Activated T-cell treated with anti-CD3 and anti-CD28 coated beads, Interleukin-2, amount 50 U/mL, for 72 hours (primary cell): ENCODE data around the gene RASAL1. TPM values are rescaled to one million over a fixed set of nuclear protein-coding genes. Genes with fewer than 3 reads are reported as not detected.

Experiments used
- ATAC-seq, 2 donors: fragments of 150-1000 bp; cut with Tn5 transposase; replicated peaks in 1 of 2; 2 replicates each; pipeline ENCODE4 v1.10.0; 2021; ENCODE audit warnings: moderate library complexity in 2 of 2, mild to moderate bottlenecking in 1 of 2
- DNase-seq, 2 donors: peaks; one replicate each; pipeline ENCODE4 v3.0.0; 2021 to 2022; ENCODE audit warnings: mixed read lengths in 1 of 2
- H3K27ac Mint-ChIP-seq: one replicate; pipeline ENCODE4 v1.8.0; 2022; ENCODE audit warnings: mild to moderate bottlenecking, moderate library complexity, mixed read lengths
- H3K27me3 Mint-ChIP-seq: one replicate; pipeline ENCODE4 v1.8.0; 2022; ENCODE audit warnings: low read depth, mixed read lengths
- H3K36me3 Mint-ChIP-seq, 2 donors: one replicate each; pipeline ENCODE4 v1.8.0; 2022; ENCODE audit warnings: mixed read lengths in 2 of 2, mild to moderate bottlenecking in 1 of 2; ENCODE audit not compliant: insufficient read depth in 2 of 2
- H3K4me1 Mint-ChIP-seq: one replicate; pipeline ENCODE4 v1.8.0; 2022; ENCODE audit warnings: low read depth, mixed read lengths
- H3K4me3 Mint-ChIP-seq, 2 donors: one replicate each; pipeline ENCODE4 v1.8.0; 2022; ENCODE audit warnings: mild to moderate bottlenecking in 2 of 2, mixed read lengths in 2 of 2, moderate library complexity in 2 of 2
- H3K9me3 Mint-ChIP-seq, 2 donors: one replicate each; pipeline ENCODE4 v1.8.0; 2022; ENCODE audit warnings: mixed read lengths in 2 of 2
- total RNA-seq, 2 donors: library from RNA; stranded (reverse); gene quantifications; one replicate each; pipeline ENCODE4 v1.2.3, GENCODE V29; 2022

RASAL1 gene
- total RNA-seq, 2 donors from 2014 or later, result 6.7 to 13.4 TPM

- Mint-ChIP-seq H3K36me3 (peaks cover 4% of the 10 kb centered on the region in 2 donors), H3K9me3 (peaks cover 0 to 4% of the 10 kb centered on the region in 2 donors), H3K4me3 (peak overlapping the region; percentile 73 to 80), H3K4me1 (peaks cover 81% of the 10 kb centered on the region), H3K27ac (peak overlapping the region; percentile 88), H3K27me3 (no peaks in the 10 kb centered on the region)
- peak; percentile 63 to 72 for DNase-seq
- ATAC-seq, result peak; percentile 71 to 84
Measured at GRCh38 chr12:113088971-113089756, 46.4 kb downstream of the RASAL1 start.

DNA sequence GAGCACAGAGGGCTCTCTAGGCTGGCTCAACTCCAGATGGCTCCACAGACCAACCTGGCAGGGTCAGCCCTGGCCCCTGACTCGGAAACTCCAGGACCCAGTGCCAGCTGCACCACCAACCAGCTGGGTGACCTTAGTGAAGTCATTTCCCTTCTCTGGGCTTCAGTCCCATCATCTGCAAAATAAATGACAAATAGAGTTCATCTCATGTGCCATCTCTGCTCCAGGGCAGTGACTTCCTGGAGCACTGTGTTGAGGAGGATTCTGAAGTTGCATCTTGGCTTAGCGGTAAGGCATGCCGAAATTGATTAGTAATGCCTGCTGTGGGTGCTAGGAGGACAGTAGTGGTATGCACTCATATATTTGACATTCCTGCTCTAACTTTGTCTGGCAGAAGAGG is 47.5 kb downstream of the RASAL1 start:
- Mint-ChIP-seq H3K4me1 (peaks cover 86% of the 10 kb centered on the region), H3K36me3 (peaks cover 4% of the 10 kb centered on the region in 2 donors), H3K27ac (peak overlapping the region; percentile 88)

DNA sequence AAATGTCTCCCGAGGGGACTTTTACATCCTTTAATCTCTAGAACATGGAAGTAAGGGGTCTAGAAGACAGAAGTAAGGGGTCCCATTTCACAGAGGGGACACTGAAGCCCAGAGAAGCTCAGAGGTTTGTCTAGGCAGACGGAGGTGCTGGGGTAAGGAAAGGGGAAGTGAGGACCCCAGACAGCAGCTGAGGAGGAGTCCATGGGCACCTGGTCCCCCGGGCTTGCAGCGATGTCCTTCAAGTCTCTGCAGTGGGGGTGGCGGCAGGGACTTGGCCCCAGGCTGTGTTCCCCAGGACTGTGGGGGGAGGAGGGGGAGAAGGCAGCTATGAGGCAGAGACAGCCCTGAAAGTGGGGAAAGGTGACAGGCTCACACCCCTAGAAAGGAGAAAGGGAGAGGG is 48.4 kb downstream of the RASAL1 start:
- Mint-ChIP-seq H3K36me3 (peaks cover 4 to 6% of the 10 kb centered on the region in 2 donors), H3K4me3 (peak overlapping the region; percentile 60 to 71), H3K9me3 (peaks cover 0 to 4% of the 10 kb centered on the region in 2 donors), H3K4me1 (peaks cover 78% of the 10 kb centered on the region), H3K27ac (peak overlapping the region; percentile 91), H3K27me3 (no peaks in the 10 kb centered on the region)
- ATAC-seq (no peak), DNase-seq (no peak)

More for the DNA sequence above, 47.5 kb downstream of the RASAL1 start:
- H3K27me3 Mint-ChIP-seq, result no peaks in the 10 kb centered on the region
- no peak for DNase-seq
- ATAC-seq, result no peak
- peaks cover 0 to 4% of the 10 kb centered on the region in 2 donors for H3K9me3 Mint-ChIP-seq
- peak overlapping the region; percentile 50 to 73 for H3K4me3 Mint-ChIP-seq

DNA sequence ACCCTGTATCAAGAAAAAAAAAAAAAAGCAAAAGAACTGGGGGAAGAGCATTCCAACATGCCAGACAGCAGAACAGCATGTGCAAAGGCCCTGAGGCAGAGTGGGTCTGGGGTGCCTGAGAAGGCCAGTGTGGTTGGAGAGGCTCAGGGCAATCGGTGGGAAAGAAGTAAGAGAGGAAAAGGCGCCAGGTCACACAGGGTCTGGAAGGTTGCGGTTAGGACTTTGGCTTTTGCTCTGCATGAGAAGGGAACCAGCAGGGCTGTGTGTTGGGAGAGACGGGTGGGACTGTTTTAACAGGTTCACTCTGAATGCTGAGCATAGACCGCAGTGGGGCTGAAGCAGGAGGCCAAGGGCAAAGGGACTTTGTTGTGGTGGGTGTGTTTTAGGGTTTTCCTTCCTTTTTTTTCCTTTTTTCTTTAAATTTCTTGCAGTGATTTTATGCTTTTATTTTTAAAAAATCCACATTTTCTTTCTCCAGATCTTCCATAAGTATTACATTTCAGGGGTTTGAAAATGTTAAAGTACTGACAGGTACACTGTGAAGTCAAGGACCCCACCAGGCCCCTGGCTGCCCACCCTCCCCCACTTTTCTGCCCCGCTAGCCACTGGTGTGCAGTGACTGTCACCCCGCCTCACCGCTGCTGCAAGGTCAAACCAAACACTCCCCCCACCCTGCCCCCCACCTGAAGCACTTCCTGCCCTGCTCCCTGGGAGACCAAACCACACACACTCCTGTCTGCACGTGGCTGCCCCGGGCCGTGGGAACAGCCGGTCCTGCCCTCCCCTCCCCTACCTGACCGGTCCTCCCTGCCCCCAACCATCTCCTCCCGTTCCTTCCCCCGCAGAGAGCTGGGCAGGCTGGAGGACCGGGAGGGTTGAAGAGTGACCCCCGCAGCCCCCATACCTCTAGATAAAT is 49.1 kb downstream of the RASAL1 start:
- Mint-ChIP-seq H3K36me3 (peaks cover 4 to 6% of the 10 kb centered on the region in 2 donors), H3K9me3 (peaks cover 0 to 4% of the 10 kb centered on the region in 2 donors), H3K27me3 (no peaks in the 10 kb centered on the region), H3K4me3 (peak overlapping the region; percentile 60 to 71), H3K4me1 (peaks cover 75% of the 10 kb centered on the region), H3K27ac (peak overlapping the region; percentile 91)
- ATAC-seq (peak; percentile 14 to 29), DNase-seq (peak; percentile 13 to 17)

DNA sequence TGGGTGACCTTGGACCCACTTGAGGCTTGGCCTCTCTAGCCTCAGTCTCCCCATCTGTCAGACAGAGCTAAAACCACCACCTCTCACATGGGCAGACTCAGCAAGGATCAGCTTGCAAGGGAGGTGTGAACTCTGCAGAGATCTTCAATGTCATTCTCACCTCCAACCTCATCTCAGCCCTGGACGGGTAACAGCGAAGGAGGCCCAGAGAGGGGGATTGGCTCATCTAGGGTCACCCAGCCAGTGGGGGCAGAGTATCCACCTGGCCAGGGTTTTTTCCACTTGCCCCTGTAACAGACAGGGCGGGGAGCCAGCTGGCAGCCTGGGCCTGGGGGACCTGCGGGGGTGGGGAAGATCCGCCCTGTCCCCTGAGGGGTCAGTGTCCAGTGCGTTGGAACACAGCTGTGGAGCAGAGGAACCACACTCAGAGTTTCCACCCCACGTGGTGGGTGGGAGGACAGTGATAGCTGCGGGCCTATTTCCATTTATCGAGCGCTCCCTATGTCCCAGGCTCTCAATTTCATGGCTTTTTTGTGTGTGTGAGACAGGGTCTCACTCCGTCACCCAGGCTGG is 51.6 kb downstream of the RASAL1 start:
- Mint-ChIP-seq H3K4me3 (no peak overlapping the region), H3K27me3 (no peaks in the 10 kb centered on the region), H3K9me3 (peaks cover 0 to 4% of the 10 kb centered on the region in 2 donors), H3K4me1 (peaks cover 58% of the 10 kb centered on the region), H3K27ac (no peak overlapping the region), H3K36me3 (peaks cover 4 to 6% of the 10 kb centered on the region in 2 donors)
- ATAC-seq (no peak), DNase-seq (no peak)

DNA sequence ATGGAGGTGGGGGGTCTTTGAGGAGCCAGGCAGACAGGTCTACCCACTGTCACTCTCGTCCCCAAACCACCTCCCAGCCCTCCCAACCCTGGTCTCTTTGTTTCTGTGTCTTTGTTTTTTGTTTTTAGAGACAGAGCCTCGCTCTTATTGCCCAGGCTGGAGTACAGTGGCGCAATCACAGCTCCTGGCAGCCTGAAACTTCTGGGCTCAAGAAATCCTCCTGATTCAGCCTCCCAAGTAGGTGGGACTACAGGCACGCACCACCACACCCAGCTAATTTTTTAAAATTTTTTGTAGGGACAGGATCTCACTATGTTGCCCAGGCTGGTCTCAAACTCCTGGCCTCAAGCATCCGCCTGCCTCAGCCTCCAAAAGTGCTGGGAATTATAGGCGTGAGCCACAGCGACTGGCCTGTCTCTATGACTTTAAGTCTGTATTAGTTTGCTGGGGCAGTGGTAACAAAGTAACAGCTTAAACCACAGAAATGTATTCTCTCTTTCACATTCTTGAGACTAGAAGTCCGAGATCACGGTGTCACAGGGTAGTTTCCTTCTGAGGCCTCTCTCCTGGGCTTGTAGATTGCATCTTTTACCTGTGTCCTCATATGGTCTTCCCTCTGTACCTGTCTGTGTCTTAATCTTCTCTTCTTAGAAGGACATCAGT is 52.9 kb downstream of the RASAL1 start:
- Mint-ChIP-seq H3K27ac (no peak overlapping the region), H3K27me3 (no peaks in the 10 kb centered on the region), H3K36me3 (peaks cover 0 to 1% of the 10 kb centered on the region in 2 donors), H3K4me3 (no peak overlapping the region), H3K9me3 (no peaks in the 10 kb centered on the region), H3K4me1 (peaks cover 44% of the 10 kb centered on the region)
- DNase-seq (no peak), ATAC-seq (no peak)

DNA sequence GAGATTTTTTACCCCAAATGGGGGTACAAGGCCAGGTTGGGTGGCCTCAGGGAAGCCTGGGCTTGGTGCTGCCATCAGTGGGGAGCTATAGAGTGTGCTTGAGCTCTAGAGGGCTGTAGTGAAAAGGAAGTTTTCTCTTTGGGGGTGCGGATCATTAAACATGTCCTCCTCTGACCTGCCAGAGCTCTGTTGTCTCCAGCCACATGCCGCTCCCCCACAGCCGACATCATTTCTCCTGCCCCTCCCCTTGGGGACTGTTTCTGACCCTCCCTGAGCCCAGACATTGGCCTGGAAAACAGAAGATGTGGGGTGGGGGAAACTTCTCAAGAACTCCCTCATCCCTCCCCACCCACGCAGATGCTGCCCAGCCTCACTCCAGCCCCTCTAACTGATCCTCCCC is 53.7 kb downstream of the RASAL1 start:
- peaks cover 37% of the 10 kb centered on the region for H3K4me1 Mint-ChIP-seq
- peaks cover 0 to 1% of the 10 kb centered on the region in 2 donors for H3K36me3 Mint-ChIP-seq
- no peak for DNase-seq
- no peaks in the 10 kb centered on the region for H3K9me3 Mint-ChIP-seq
- no peak for ATAC-seq
- H3K27me3 Mint-ChIP-seq, result no peaks in the 10 kb centered on the region
- no peak overlapping the region for H3K27ac Mint-ChIP-seq
- H3K4me3 Mint-ChIP-seq, result no peak overlapping the region

DNA sequence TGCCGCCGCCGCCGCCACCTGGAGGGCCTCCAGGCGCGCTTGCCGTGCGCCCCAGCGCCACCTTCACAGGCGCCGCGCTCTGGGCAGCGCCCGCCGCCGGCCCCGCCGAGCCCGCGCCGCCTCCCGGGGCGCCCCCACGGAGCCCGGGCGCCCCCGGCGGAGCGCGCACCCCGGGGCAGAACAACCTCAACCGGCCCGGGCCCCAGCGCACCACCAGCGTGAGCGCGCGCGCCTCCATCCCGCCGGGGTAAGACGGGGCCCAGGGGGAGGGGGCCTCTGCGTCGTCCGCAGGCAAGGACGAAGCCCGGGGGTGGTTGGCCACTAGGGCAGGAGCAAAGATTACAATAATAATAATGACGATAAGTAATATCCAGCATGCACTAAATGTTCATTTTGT is 57.7 kb downstream of the RASAL1 start:
- Mint-ChIP-seq H3K4me1 (peaks cover 39% of the 10 kb centered on the region), H3K27ac (no peak overlapping the region), H3K9me3 (no peaks in the 10 kb centered on the region), H3K4me3 (no peak overlapping the region), H3K36me3 (peaks cover 0 to under 1% of the 10 kb centered on the region in 2 donors), H3K27me3 (no peaks in the 10 kb centered on the region)
- ATAC-seq, result no peak
- DNase-seq, result no peak

DNA sequence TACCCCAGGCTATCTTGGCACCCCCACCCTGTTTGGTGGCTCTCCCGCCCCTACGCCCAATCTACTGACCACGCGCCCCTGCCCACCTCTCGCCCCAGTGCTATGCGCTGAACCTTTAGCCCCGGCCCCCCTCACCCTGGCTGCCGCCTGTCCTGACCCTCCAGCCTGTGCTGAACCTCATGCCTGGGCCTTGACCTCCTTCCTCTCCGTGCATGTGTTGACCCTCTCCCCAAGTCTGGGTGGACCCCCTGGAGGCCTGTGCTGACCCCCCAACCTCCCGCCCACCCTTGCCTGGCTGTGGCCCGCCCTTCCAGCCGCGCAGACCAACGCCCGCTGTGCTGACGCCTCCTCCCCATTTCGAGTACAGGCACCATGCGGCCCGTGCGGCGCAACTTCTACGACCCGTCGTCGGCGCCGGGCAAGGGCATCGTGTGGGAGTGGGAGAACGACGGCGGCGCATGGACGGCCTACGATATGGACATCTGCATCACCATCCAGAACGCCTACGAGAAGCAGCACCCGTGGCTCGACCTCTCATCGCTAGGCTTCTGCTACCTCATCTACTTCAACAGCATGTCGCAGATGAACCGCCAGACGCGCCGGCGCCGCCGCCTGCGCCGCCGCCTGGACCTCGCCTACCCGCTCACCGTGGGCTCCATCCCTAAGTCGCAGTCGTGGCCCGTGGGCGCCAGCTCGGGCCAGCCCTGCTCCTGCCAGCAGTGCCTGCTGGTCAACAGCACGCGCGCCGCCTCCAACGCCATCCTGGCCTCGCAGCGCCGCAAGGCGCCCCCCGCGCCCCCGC is 58.3 kb downstream of the RASAL1 start:
- H3K36me3 Mint-ChIP-seq, result no peaks in the 10 kb centered on the region
- no peaks in the 10 kb centered on the region for H3K9me3 Mint-ChIP-seq
- peaks cover 41% of the 10 kb centered on the region for H3K4me1 Mint-ChIP-seq
- H3K27me3 Mint-ChIP-seq, result no peaks in the 10 kb centered on the region
- no peak overlapping the region for H3K4me3 Mint-ChIP-seq
- no peak for ATAC-seq
- no peak overlapping the region for H3K27ac Mint-ChIP-seq
- DNase-seq, result no peak

- H3K4me3 Mint-ChIP-seq, result peak overlapping the region; percentile 15 to 61
- DNase-seq (no peak), ATAC-seq (peak; percentile 39 to 47)
- peak overlapping the region; percentile 49 for H3K27ac Mint-ChIP-seq
- H3K27me3 Mint-ChIP-seq, result no peaks in the 10 kb centered on the region
- peaks cover 49% of the 10 kb centered on the region for H3K4me1 Mint-ChIP-seq
- H3K36me3 Mint-ChIP-seq, result no peaks in the 10 kb centered on the region
- H3K9me3 Mint-ChIP-seq, result no peaks in the 10 kb centered on the region
Measured at GRCh38 chr12:113075137-113075683, 60.4 kb downstream of the RASAL1 start.

GRCh38 chr12:113073586-113073985 is 62.0 kb downstream of the RASAL1 start:
- Mint-ChIP-seq H3K36me3 (no peaks in the 10 kb centered on the region), H3K9me3 (no peaks in the 10 kb centered on the region), H3K27ac (no peak overlapping the region), H3K27me3 (no peaks in the 10 kb centered on the region), H3K4me3 (no peak overlapping the region), H3K4me1 (peaks cover 59% of the 10 kb centered on the region)
- ATAC-seq (no peak), DNase-seq (no peak)

DNA sequence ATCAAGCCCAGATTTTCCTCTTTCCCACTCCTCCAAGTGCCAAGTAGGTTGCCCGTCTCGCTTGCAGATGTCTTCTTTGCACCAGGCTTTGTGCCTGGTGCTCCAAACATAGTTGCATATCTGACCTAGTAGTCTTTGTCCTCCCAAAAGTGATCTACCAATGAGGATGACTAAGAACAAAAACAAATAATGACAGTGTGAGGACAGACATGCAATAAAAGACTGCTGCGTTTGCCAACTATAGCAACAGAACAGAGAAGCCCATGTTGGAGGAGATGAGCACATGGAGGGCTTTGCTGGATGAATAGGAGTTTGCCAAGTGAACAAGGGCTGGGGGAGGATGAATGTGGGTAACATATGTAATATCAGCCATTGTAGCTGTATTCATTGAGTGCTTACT is 63.4 kb downstream of the RASAL1 start:
- ATAC-seq (peak; percentile 37 to 47), DNase-seq (no peak)
- no peaks in the 10 kb centered on the region for H3K9me3 Mint-ChIP-seq
- peak overlapping the region; percentile 45 for H3K27ac Mint-ChIP-seq
- peak overlapping the region; percentile 53 to 64 for H3K4me3 Mint-ChIP-seq
- peaks cover 59% of the 10 kb centered on the region for H3K4me1 Mint-ChIP-seq
- no peaks in the 10 kb centered on the region for H3K27me3 Mint-ChIP-seq
- H3K36me3 Mint-ChIP-seq, result no peaks in the 10 kb centered on the region
